Endothelial cell of umbilical vein (primary cell): ENCODE results near the gene PIGM.
A peak's percentile ranks its signal among the peaks of the same experiment; 100 is the strongest.

Source experiments
- EZH2 ChIP-seq: IDR thresholded peaks from 2 replicates; pipeline ENCODE4 v1.6.1; 2012; ENCODE audit warnings: borderline replicate concordance, low read depth, mild to moderate bottlenecking, moderate library complexity, low read length, inconsistent platforms; ENCODE audit not compliant: severe bottlenecking
- FOS ChIP-seq: IDR thresholded peaks from 2 replicates; pipeline ENCODE4 v1.6.1; 2011; ENCODE audit warnings: mild to moderate bottlenecking, low read length, moderate library complexity, borderline replicate concordance; ENCODE audit not compliant: insufficient read depth
- MAX ChIP-seq: IDR thresholded peaks from 2 replicates; pipeline ENCODE4 v1.6.1; 2011; ENCODE audit not compliant: insufficient read depth, insufficient read length
- MYC ChIP-seq: IDR thresholded peaks from one replicate; pipeline ENCODE4 v1.6.1; 2011; ENCODE audit warnings: mild to moderate bottlenecking, low read depth, low read length
- POLR2A ChIP-seq: IDR thresholded peaks from 2 replicates; pipeline ENCODE4 v1.6.1; 2012; ENCODE audit warnings: low read depth, mild to moderate bottlenecking, control low read depth, low read length
- POLR2AphosphoS5 ChIP-seq: IDR thresholded peaks from 2 replicates; pipeline ENCODE4 v1.6.1; 2012; ENCODE audit warnings: low read depth, mild to moderate bottlenecking, control low read depth, low read length, moderate library complexity; ENCODE audit not compliant: insufficient read depth
- TF ChIP-seq, protein P1 (sequence below), 2 donors: IDR thresholded peaks; 1 replicate in 1 of 2; 2 replicates in 1 of 2; pipeline ENCODE4 v1.5.1; 2011; ENCODE audit warnings: low read length in 2 of 2, mild to moderate bottlenecking in 2 of 2, moderate library complexity in 2 of 2, control low read depth in 1 of 2, inconsistent platforms in 1 of 2, low read depth in 1 of 2; ENCODE audit not compliant: insufficient read depth in 1 of 2; ENCODE audit errors: extremely low read depth in 1 of 2

DNA sequence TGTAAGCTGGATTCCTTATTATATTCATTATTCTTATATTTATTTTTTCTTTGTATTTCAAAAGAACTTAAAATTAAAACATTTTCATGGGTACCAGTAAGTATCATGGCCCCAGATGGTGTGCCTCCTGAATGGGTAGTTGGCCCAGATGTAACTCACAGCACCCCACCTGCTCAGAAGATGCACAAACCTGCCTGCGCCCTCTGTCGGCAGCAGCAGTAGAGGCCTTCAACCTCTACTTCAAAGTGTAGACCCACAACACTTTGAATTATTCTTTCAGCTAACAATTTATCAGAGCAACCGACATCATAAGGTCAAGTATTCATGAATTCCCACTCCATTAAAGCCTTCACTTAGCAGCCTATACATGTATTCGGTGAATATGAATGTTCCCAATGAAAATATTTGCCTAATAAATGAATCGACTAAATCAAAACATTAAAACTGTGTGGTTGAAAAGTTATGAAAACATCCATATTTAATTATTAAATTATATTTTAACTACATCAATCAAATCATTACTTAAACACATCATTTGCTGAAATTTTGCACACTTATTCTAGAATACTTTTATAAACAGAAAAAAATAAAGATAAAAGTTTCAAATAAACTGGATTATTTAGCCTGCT lies 25.4 kb downstream of the PIGM start:
- no peak for TF ChIP-seq POLR2A
- no peak for TF ChIP-seq EZH2
- TF ChIP-seq, protein P1, sequence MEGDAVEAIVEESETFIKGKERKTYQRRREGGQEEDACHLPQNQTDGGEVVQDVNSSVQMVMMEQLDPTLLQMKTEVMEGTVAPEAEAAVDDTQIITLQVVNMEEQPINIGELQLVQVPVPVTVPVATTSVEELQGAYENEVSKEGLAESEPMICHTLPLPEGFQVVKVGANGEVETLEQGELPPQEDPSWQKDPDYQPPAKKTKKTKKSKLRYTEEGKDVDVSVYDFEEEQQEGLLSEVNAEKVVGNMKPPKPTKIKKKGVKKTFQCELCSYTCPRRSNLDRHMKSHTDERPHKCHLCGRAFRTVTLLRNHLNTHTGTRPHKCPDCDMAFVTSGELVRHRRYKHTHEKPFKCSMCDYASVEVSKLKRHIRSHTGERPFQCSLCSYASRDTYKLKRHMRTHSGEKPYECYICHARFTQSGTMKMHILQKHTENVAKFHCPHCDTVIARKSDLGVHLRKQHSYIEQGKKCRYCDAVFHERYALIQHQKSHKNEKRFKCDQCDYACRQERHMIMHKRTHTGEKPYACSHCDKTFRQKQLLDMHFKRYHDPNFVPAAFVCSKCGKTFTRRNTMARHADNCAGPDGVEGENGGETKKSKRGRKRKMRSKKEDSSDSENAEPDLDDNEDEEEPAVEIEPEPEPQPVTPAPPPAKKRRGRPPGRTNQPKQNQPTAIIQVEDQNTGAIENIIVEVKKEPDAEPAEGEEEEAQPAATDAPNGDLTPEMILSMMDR (IDR thresholded peaks at IDR 0.05; ENCODE audit: extremely low read depth in 1 of 2, insufficient read depth in 1 of 2, low read depth in 1 of 2, low read length in 2 of 2), result peak; percentile 86 to 91
- TF ChIP-seq MAX, result no peak
- no peak for TF ChIP-seq POLR2AphosphoS5
- TF ChIP-seq MYC, result no peak
- no peak for TF ChIP-seq FOS
